K562 (cell line): ENCODE results near the gene PRKD1. TPM values are rescaled to one million over a fixed set of nuclear protein-coding genes. Genes with fewer than 3 reads are reported as not detected.

Source experiments
- AFF1 ChIP-seq, 2 experiments: fragments of 450-650 bp; IDR thresholded peaks; 2 replicates each; pipeline ENCODE4 v1.6.1; 2018; ENCODE audit warnings: mild to moderate bottlenecking in 2 of 2, low read depth in 1 of 2; ENCODE audit not compliant: partially characterized antibody in 2 of 2
- BRF1 ChIP-seq: IDR thresholded peaks from 3 replicates; pipeline ENCODE4 v1.6.1; 2011; ENCODE audit warnings: borderline replicate concordance, mild to moderate bottlenecking; ENCODE audit not compliant: insufficient read length; ENCODE audit errors: extremely low read depth
- HSF4 ChIP-seq: fragments of 250-450 bp; sonication (Bioruptor Pico); IDR thresholded peaks from 2 replicates; pipeline ENCODE4 v2.1.2; 2022; ENCODE audit warnings: mild to moderate bottlenecking, moderate library complexity, borderline replicate concordance
- MAZ ChIP-seq, 2 experiments: fragments of 450-650 bp in 1 of 2; sonication (generic) in 1 of 2; formaldehyde crosslinking; IDR thresholded peaks in 1 of 2; conservative IDR thresholded peaks in 1 of 2; 2 replicates each; pipeline versions ENCODE4 v1.4.0 to v1.5.0; 2020; ENCODE audit warnings: mild to moderate bottlenecking in 1 of 2, missing genetic modification reagents in 1 of 2
- PHB ChIP-seq: fragments of 250-450 bp; sonication (Bioruptor Pico); IDR thresholded peaks from 2 replicates; pipeline ENCODE4 v1.5.0; 2021
- POLR2H ChIP-seq: IDR thresholded peaks from 2 replicates; pipeline ENCODE4 v1.6.1; 2016; ENCODE audit warnings: missing genetic modification characterization, low read depth, mild to moderate bottlenecking, control low read depth, missing compliant biosample characterization, moderate library complexity
- SMAD1 ChIP-seq: fragments of 150-350 bp; IDR thresholded peaks from 2 replicates; pipeline ENCODE4 v1.6.1; 2014; ENCODE audit warnings: low read length, low read depth; ENCODE audit not compliant: partially characterized antibody
- polyA plus RNA-seq, 8 experiments: library from polyadenylated mRNA; depleted of rRNA in 4 of 8; stranded (reverse) in 5 of 8; unstranded in 3 of 8; fragments of >200 nt; fragmentation: Nextera tagmentation in 2 of 8; fragmentation: Illumina TruSeq in 1 of 8; extraction: Ambion mirVana in 2 of 8; extraction: Trizol in 1 of 8; gene quantifications; 2 replicates each; pipeline versions ENCODE4 v1.2.1 to v1.2.3, GENCODE V29; 2011 to 2014; ENCODE audit warnings: inconsistent platforms in 1 of 8, missing spikeins in 1 of 8
- total RNA-seq, 7 experiments: library from RNA; depleted of rRNA in 6 of 7; stranded (reverse); fragments of >200 nt in 6 of 7; fragmentation: Illumina TruSeq in 2 of 7; extraction: Trizol in 2 of 7; gene quantifications; 2 replicates each; pipeline versions ENCODE4 v1.2.1 to v1.2.3, GENCODE V29; 2011 to 2021; ENCODE audit warnings: low replicate concordance in 1 of 7
- TF ChIP-seq, protein P1 (sequence below), 2 experiments: fragments of 250-450 bp in 1 of 2; fragments of 450-650 bp in 1 of 2; sonication (Bioruptor Pico) in 1 of 2; IDR thresholded peaks; 2 replicates each; pipeline versions ENCODE4 v1.6.1 to v1.8.0; 2016 to 2021; ENCODE audit warnings: mild to moderate bottlenecking in 2 of 2, moderate library complexity in 2 of 2, missing compliant biosample characterization in 1 of 2, missing genetic modification characterization in 1 of 2

Gene PRKD1
- total and polyA plus RNA-seq, 9 of the 15 experiments (the other 6 are each of a cell fraction or from before 2014, with no cell fraction given): 0.04 to 0.25 (median 0.13) TPM; not detected in 1

DNA sequence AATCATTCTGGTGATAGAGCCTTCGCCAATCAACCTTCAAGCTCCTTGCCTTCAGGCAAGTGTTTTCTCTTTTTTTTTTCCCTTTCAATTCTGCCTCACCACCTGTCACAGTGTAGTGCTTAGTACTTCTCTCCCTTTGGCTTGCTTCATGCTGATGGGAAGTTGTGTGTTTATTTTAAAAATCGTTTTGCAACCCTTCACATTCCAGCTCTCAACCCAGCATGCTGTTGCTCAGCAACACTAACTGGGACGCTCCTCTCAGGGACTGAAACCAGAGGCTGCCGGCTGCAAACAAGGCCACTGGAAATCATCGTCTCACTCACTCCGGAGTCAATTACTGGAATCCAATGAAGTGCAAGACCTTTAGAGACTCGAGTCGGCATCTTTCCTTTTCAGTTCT is 342.7 kb downstream of the PRKD1 start (continued):
- TF ChIP-seq, protein P1, sequence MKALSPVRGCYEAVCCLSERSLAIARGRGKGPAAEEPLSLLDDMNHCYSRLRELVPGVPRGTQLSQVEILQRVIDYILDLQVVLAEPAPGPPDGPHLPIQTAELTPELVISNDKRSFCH (CRISPR knock-in tag; IDR thresholded peaks at IDR 0.05): no peak
- TF ChIP-seq, protein P1 (tag; IDR thresholded peaks at IDR 0.05): no peak
- TF ChIP-seq PHB (CRISPR knock-in tag) (no peak), BRF1 (no peak), SMAD1 (no peak), POLR2H (tag) (no peak), AFF1 (IDR thresholded peaks at IDR 0.05; ENCODE audit: low read depth in 1 of 2, partially characterized antibody in 2 of 2) (no peak), HSF4 (no peak), MAZ (CRISPR knock-in tag; conservative IDR thresholded peaks at IDR 0.05 in 1 of 2, IDR thresholded peaks at IDR 0.05 in 1 of 2) (no peak)
